Measurements from ENCODE around the gene GPR137.

The GPR137 gene

GRCh38 chr11:64253481-64253880, 32.2 kb upstream of the GPR137 start:
- TF ChIP-seq EZH2 (IDR thresholded peaks at IDR 0.05; ENCODE audit: borderline replicate concordance, low read length) (no peak), CTCF (IDR thresholded peaks at IDR 0.05; ENCODE audit: low read length) (no peak)
- Histone ChIP-seq H3K27me3 (ENCODE audit: insufficient read depth, low read length) (no peaks in the 10 kb centered on the region), H3K36me3 (ENCODE audit: insufficient read depth, low read length) (peaks cover 12% of the 10 kb centered on the region; the same call in 1 of the 2 replicates), H4K20me1 (ENCODE audit: insufficient read depth, low read length) (no peaks in the 10 kb centered on the region), H3K79me2 (ENCODE audit: insufficient read depth, low read length) (no peaks in the 10 kb centered on the region), H3K4me2 (ENCODE audit: low read length) (no peak overlapping the region), H3K27ac (ENCODE audit: low read depth, low read length, poor library complexity, severe bottlenecking) (no peak overlapping the region), H3K9me3 (ENCODE audit: low read length) (no peaks in the 10 kb centered on the region), H3K4me1 (ENCODE audit: insufficient read depth, low read length, severe bottlenecking) (peaks cover 22% of the 10 kb centered on the region), H3K4me3 (ENCODE audit: low read depth, low read length, poor library complexity, severe bottlenecking) (no peak overlapping the region), H3K9me2 (ENCODE audit: low read depth, low read length) (no peaks in the 10 kb centered on the region), H3K9ac (ENCODE audit: low read length) (no peak overlapping the region), H2AFZ (ENCODE audit: low read length) (no peak overlapping the region), H3F3A (ENCODE audit: insufficient read depth, low read length) (no peaks in the 10 kb centered on the region)

GRCh38 chr11:64254326-64254725, 31.3 kb upstream of the GPR137 start:
- Histone ChIP-seq H4K20me1 (ENCODE audit: insufficient read depth, low read length) (no peaks in the 10 kb centered on the region), H3F3A (ENCODE audit: insufficient read depth, low read length) (no peaks in the 10 kb centered on the region), H3K4me3 (ENCODE audit: low read depth, low read length, poor library complexity, severe bottlenecking) (no peak overlapping the region), H3K4me2 (ENCODE audit: low read length) (no peak overlapping the region), H2AFZ (ENCODE audit: low read length) (no peak overlapping the region), H3K27me3 (ENCODE audit: insufficient read depth, low read length) (no peaks in the 10 kb centered on the region), H3K9me2 (ENCODE audit: low read depth, low read length) (no peaks in the 10 kb centered on the region), H3K27ac (ENCODE audit: low read depth, low read length, poor library complexity, severe bottlenecking) (no peak overlapping the region), H3K4me1 (ENCODE audit: insufficient read depth, low read length, severe bottlenecking) (peaks cover 22% of the 10 kb centered on the region), H3K9me3 (ENCODE audit: low read length) (no peaks in the 10 kb centered on the region), H3K36me3 (ENCODE audit: insufficient read depth, low read length) (peaks cover 20% of the 10 kb centered on the region; the same call in 1 of the 2 replicates), H3K9ac (ENCODE audit: low read length) (no peak overlapping the region), H3K79me2 (ENCODE audit: insufficient read depth, low read length) (no peaks in the 10 kb centered on the region)
- TF ChIP-seq EZH2 (IDR thresholded peaks at IDR 0.05; ENCODE audit: borderline replicate concordance, low read length) (no peak), CTCF (IDR thresholded peaks at IDR 0.05; ENCODE audit: low read length) (no peak)

- no peak overlapping the region for H2AFZ ChIP-seq (ENCODE audit: low read length)
- H3K79me2 ChIP-seq (ENCODE audit: insufficient read depth, low read length) = no peaks in the 10 kb centered on the region
- no peak overlapping the region for H3K4me3 ChIP-seq (ENCODE audit: low read depth, low read length, poor library complexity, severe bottlenecking)
- no peaks in the 10 kb centered on the region for H3K9me2 ChIP-seq (ENCODE audit: low read depth, low read length)
- TF ChIP-seq EZH2 (IDR thresholded peaks at IDR 0.05; ENCODE audit: borderline replicate concordance, low read length) (no peak), CTCF (IDR thresholded peaks at IDR 0.05; ENCODE audit: low read length) (no peak)
- peaks cover 21% of the 10 kb centered on the region for H3K4me1 ChIP-seq (ENCODE audit: insufficient read depth, low read length, severe bottlenecking)
- H4K20me1 ChIP-seq (ENCODE audit: insufficient read depth, low read length) = no peaks in the 10 kb centered on the region
- no peaks in the 10 kb centered on the region for H3F3A ChIP-seq (ENCODE audit: insufficient read depth, low read length)
- no peak overlapping the region for H3K4me2 ChIP-seq (ENCODE audit: low read length)
- no peaks in the 10 kb centered on the region for H3K27me3 ChIP-seq (ENCODE audit: insufficient read depth, low read length)
- no peak overlapping the region for H3K27ac ChIP-seq (ENCODE audit: low read depth, low read length, poor library complexity, severe bottlenecking)
- H3K9me3 ChIP-seq (ENCODE audit: low read length) = no peaks in the 10 kb centered on the region
- peaks cover 30% of the 10 kb centered on the region; the same call in 1 of the 2 replicates for H3K36me3 ChIP-seq (ENCODE audit: insufficient read depth, low read length)
- no peak overlapping the region for H3K9ac ChIP-seq (ENCODE audit: low read length)
Measured at GRCh38 chr11:64255135-64256128, 30.2 kb upstream of the GPR137 start.

Data from OCI-LY1 (cell line).